ENCODE measurements around the gene PFDN4.

PFDN4 gene

GRCh38 chr20:54254596-54254995 is 46.7 kb downstream of the PFDN4 start:
- Histone ChIP-seq H2BK5ac (ENCODE audit: low read depth, low read length, poor library complexity) (no peak overlapping the region), H3K9ac (ENCODE audit: low read length) (no peak overlapping the region), H3K4me2 (ENCODE audit: low read length) (no peak overlapping the region), H3K36me3 (ENCODE audit: control insufficient read depth in 1 of 2, insufficient read depth in 2 of 2, low read length in 2 of 2) (no peaks in the 10 kb centered on the region), H3K27ac (ENCODE audit: low read depth, low read length) (no peak overlapping the region), H2BK120ac (ENCODE audit: insufficient read depth, low read length, poor library complexity) (no peak overlapping the region), H3K79me2 (ENCODE audit: control insufficient read depth, insufficient read depth, low read length, poor library complexity) (no peaks in the 10 kb centered on the region), H3K14ac (ENCODE audit: low read length) (no peak overlapping the region), H3K4me3 (ENCODE audit: low read depth, low read length) (no peak overlapping the region), H3K79me1 (ENCODE audit: low read length) (peaks cover 3% of the 10 kb centered on the region), H4K8ac (ENCODE audit: low read depth, low read length) (no peak overlapping the region), H2BK12ac (ENCODE audit: low read length) (no peak overlapping the region), H3K4ac (ENCODE audit: low read depth, low read length) (no peak overlapping the region), H3K9me3 (ENCODE audit: insufficient read depth, low read depth, low read length) (no peaks in the 10 kb centered on the region), H4K91ac (ENCODE audit: low read depth, low read length) (no peak overlapping the region), H3K18ac (ENCODE audit: low read length) (no peak overlapping the region), H2AFZ (ENCODE audit: insufficient read depth, low read length, poor library complexity) (no peak overlapping the region), H3K4me1 (ENCODE audit: control insufficient read depth in 1 of 2, insufficient read depth in 2 of 2, low read length in 2 of 2) (peaks cover 2 to 3% of the 10 kb centered on the region in 2 experiments), H3K23ac (ENCODE audit: low read length) (no peak overlapping the region), H4K12ac (ENCODE audit: low read depth, low read length) (no peak overlapping the region), H2AK5ac (ENCODE audit: low read length) (no peak overlapping the region), H3K27me3 (ENCODE audit: insufficient read depth, low read length) (no peaks in the 10 kb centered on the region)
- DNase-seq = no peak
- WGBS (ENCODE audit: extremely low coverage, insufficient coverage, insufficient read length) = no CpG with 5 or more reads among the region's 4 CpGs

- Histone ChIP-seq H4K91ac (ENCODE audit: low read depth, low read length) (peak overlapping the region; percentile 70), H3K23ac (ENCODE audit: low read length) (no peak overlapping the region), H4K8ac (ENCODE audit: low read depth, low read length) (peak overlapping the region; percentile 48), H4K12ac (ENCODE audit: low read depth, low read length) (peak overlapping the region; percentile 59), H2BK12ac (ENCODE audit: low read length) (peak overlapping the region; percentile 88), H2AFZ (ENCODE audit: insufficient read depth, low read length, poor library complexity) (no peak overlapping the region), H3K4me2 (ENCODE audit: low read length) (no peak overlapping the region), H2AK5ac (ENCODE audit: low read length) (peak overlapping the region; percentile 35), H3K27me3 (ENCODE audit: insufficient read depth, low read length) (no peaks in the 10 kb centered on the region), H3K18ac (ENCODE audit: low read length) (no peak overlapping the region), H3K4ac (ENCODE audit: low read depth, low read length) (peak overlapping the region; percentile 10), H3K9ac (ENCODE audit: low read length) (no peak overlapping the region), H3K9me3 (ENCODE audit: insufficient read depth, low read depth, low read length) (no peaks in the 10 kb centered on the region), H3K14ac (ENCODE audit: low read length) (peak overlapping the region; percentile 57), H3K27ac (ENCODE audit: low read depth, low read length) (no peak overlapping the region), H3K36me3 (ENCODE audit: control insufficient read depth in 1 of 2, insufficient read depth in 2 of 2, low read length in 2 of 2) (no peaks in the 10 kb centered on the region), H3K4me1 (ENCODE audit: control insufficient read depth in 1 of 2, insufficient read depth in 2 of 2, low read length in 2 of 2) (peaks cover 2 to 3% of the 10 kb centered on the region in 2 experiments), H3K79me2 (ENCODE audit: control insufficient read depth, insufficient read depth, low read length, poor library complexity) (no peaks in the 10 kb centered on the region), H3K79me1 (ENCODE audit: low read length) (peaks cover 3% of the 10 kb centered on the region), H3K4me3 (ENCODE audit: low read depth, low read length) (no peak overlapping the region), H2BK5ac (ENCODE audit: low read depth, low read length, poor library complexity) (peak overlapping the region; percentile 69), H2BK120ac (ENCODE audit: insufficient read depth, low read length, poor library complexity) (peak overlapping the region; percentile 83)
- WGBS (ENCODE audit: extremely low coverage, insufficient coverage, insufficient read length) = no CpG with 5 or more reads among the region's 5 CpGs
- no peak for DNase-seq
These were observed 47.3 kb downstream of the PFDN4 start for GRCh38 chr20:54255157-54255556.

- Histone ChIP-seq H3K4me2 (ENCODE audit: low read length) (no peak overlapping the region), H2BK120ac (ENCODE audit: insufficient read depth, low read length, poor library complexity) (peak overlapping the region; percentile 49), H3K9ac (ENCODE audit: low read length) (no peak overlapping the region), H3K27ac (ENCODE audit: low read depth, low read length) (no peak overlapping the region), H4K12ac (ENCODE audit: low read depth, low read length) (no peak overlapping the region), H3K36me3 (ENCODE audit: control insufficient read depth in 1 of 2, insufficient read depth in 2 of 2, low read length in 2 of 2) (no peaks in the 10 kb centered on the region), H3K18ac (ENCODE audit: low read length) (no peak overlapping the region), H2BK12ac (ENCODE audit: low read length) (peak overlapping the region; percentile 84), H3K23ac (ENCODE audit: low read length) (no peak overlapping the region), H3K4ac (ENCODE audit: low read depth, low read length) (no peak overlapping the region), H3K4me1 (ENCODE audit: control insufficient read depth in 1 of 2, insufficient read depth in 2 of 2, low read length in 2 of 2) (peaks cover 2 to 3% of the 10 kb centered on the region in 2 experiments), H3K9me3 (ENCODE audit: insufficient read depth, low read depth, low read length) (no peaks in the 10 kb centered on the region), H2AK5ac (ENCODE audit: low read length) (peak overlapping the region; percentile 15), H3K14ac (ENCODE audit: low read length) (peak overlapping the region; percentile 40), H2AFZ (ENCODE audit: insufficient read depth, low read length, poor library complexity) (no peak overlapping the region), H3K79me2 (ENCODE audit: control insufficient read depth, insufficient read depth, low read length, poor library complexity) (no peaks in the 10 kb centered on the region), H3K79me1 (ENCODE audit: low read length) (peaks cover 3% of the 10 kb centered on the region), H3K4me3 (ENCODE audit: low read depth, low read length) (no peak overlapping the region), H4K8ac (ENCODE audit: low read depth, low read length) (no peak overlapping the region), H4K91ac (ENCODE audit: low read depth, low read length) (peak overlapping the region; percentile 57), H2BK5ac (ENCODE audit: low read depth, low read length, poor library complexity) (no peak overlapping the region), H3K27me3 (ENCODE audit: insufficient read depth, low read length) (no peaks in the 10 kb centered on the region)
- WGBS (ENCODE audit: extremely low coverage, insufficient coverage, insufficient read length) = no CpG with 5 or more reads among the region's 3 CpGs
- no peak for DNase-seq
These were observed 48.3 kb downstream of the PFDN4 start for GRCh38 chr20:54256202-54256601.

GRCh38 chr20:54257071-54257816 is 49.4 kb downstream of the PFDN4 start:
- H3K9ac ChIP-seq (ENCODE audit: low read length) = no peak overlapping the region
- no peak overlapping the region for H2AK5ac ChIP-seq (ENCODE audit: low read length)
- H3K4ac ChIP-seq (ENCODE audit: low read depth, low read length) = no peak overlapping the region
- no peak overlapping the region for H2BK5ac ChIP-seq (ENCODE audit: low read depth, low read length, poor library complexity)
- H3K79me1 ChIP-seq (ENCODE audit: low read length) = peaks cover 3% of the 10 kb centered on the region
- peaks cover 2 to 3% of the 10 kb centered on the region in 2 experiments for H3K4me1 ChIP-seq (ENCODE audit: control insufficient read depth in 1 of 2, insufficient read depth in 2 of 2, low read length in 2 of 2)
- no peak overlapping the region for H3K18ac ChIP-seq (ENCODE audit: low read length)
- WGBS (ENCODE audit: extremely low coverage, insufficient coverage, insufficient read length) = no CpG with 5 or more reads among the region's 4 CpGs
- no peaks in the 10 kb centered on the region for H3K79me2 ChIP-seq (ENCODE audit: control insufficient read depth, insufficient read depth, low read length, poor library complexity)
- no peak overlapping the region for H3K4me2 ChIP-seq (ENCODE audit: low read length)
- H3K9me3 ChIP-seq (ENCODE audit: insufficient read depth, low read depth, low read length) = no peaks in the 10 kb centered on the region
- H3K27me3 ChIP-seq (ENCODE audit: insufficient read depth, low read length) = no peaks in the 10 kb centered on the region
- no peak overlapping the region for H4K8ac ChIP-seq (ENCODE audit: low read depth, low read length)
- no peak overlapping the region for H3K4me3 ChIP-seq (ENCODE audit: low read depth, low read length)
- no peak overlapping the region for H3K14ac ChIP-seq (ENCODE audit: low read length)
- H2AFZ ChIP-seq (ENCODE audit: insufficient read depth, low read length, poor library complexity) = no peak overlapping the region
- no peak overlapping the region for H2BK12ac ChIP-seq (ENCODE audit: low read length)
- peak overlapping the region; percentile 45 for H3K27ac ChIP-seq (ENCODE audit: low read depth, low read length)
- no peak overlapping the region for H4K91ac ChIP-seq (ENCODE audit: low read depth, low read length)
- no peak overlapping the region for H3K23ac ChIP-seq (ENCODE audit: low read length)
- no peak overlapping the region for H4K12ac ChIP-seq (ENCODE audit: low read depth, low read length)
- H2BK120ac ChIP-seq (ENCODE audit: insufficient read depth, low read length, poor library complexity) = no peak overlapping the region
- no peaks in the 10 kb centered on the region for H3K36me3 ChIP-seq (ENCODE audit: control insufficient read depth in 1 of 2, insufficient read depth in 2 of 2, low read length in 2 of 2)
- DNase-seq = peak; percentile 88 to 95

All from trophoblast cell (in vitro differentiated cells and primary cell).